MM.1S (cell line): Measurements from ENCODE around the gene MASP1.

ENCODE experiments used
- EZH2 ChIP-seq: fragments of 300-600 bp; sonication (generic); optimal IDR thresholded peaks from 2 replicates; pipeline ENCODE3; 2017; ENCODE audit warnings: low read depth, mild to moderate bottlenecking, antibody characterized with exemption, low read length, mixed read lengths
- EZH2phosphoT487 ChIP-seq: fragments of 300-600 bp; sonication (generic); IDR thresholded peaks from 2 replicates; pipeline ENCODE4 v1.6.1; 2018; ENCODE audit warnings: antibody characterized with exemption, low read length
- TF ChIP-seq, protein P1 (sequence below): fragments of 300-600 bp; sonication (generic); IDR thresholded peaks from 2 replicates; pipeline ENCODE4 v1.5.1; 2016; ENCODE audit warnings: antibody characterized with exemption, low read length, mixed read lengths

DNA sequence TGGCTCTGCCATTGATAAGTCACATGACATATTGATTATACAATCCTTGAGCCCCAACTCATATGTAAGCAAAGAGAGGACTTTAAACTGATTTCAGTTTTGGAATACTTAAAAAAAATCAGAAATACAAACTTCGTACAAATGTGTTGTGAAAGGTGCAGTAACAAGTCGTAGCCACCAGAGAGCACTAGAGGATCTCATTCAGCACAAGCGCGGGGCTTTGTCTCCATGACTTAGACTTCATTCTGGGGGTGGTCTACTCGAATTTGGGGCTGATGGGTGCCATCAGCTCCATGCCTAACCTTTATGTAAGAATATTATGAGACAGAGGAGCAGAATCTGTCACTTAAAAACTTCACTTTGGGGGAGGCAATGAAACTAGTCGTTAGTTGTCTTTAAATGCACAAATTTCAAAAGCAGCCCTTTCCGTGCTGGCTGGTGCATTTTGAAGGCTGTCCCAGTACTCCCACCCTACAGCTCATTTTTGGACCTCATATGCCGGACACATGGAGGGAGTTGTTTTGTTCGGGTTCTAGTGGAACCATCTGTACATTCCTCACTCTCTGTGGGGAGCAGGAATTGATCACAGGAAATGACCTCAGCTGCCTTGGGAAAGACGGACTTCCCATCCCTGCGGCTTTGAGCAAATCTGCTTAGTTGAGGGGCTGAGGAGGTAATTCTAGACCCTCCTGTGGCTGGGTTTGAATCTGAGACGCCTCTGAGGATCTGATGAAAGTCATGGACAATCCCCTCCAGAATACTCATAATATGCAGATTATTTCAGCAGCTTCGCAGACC, 27.5 kb upstream of the MASP1 start:
- TF ChIP-seq, protein P1, sequence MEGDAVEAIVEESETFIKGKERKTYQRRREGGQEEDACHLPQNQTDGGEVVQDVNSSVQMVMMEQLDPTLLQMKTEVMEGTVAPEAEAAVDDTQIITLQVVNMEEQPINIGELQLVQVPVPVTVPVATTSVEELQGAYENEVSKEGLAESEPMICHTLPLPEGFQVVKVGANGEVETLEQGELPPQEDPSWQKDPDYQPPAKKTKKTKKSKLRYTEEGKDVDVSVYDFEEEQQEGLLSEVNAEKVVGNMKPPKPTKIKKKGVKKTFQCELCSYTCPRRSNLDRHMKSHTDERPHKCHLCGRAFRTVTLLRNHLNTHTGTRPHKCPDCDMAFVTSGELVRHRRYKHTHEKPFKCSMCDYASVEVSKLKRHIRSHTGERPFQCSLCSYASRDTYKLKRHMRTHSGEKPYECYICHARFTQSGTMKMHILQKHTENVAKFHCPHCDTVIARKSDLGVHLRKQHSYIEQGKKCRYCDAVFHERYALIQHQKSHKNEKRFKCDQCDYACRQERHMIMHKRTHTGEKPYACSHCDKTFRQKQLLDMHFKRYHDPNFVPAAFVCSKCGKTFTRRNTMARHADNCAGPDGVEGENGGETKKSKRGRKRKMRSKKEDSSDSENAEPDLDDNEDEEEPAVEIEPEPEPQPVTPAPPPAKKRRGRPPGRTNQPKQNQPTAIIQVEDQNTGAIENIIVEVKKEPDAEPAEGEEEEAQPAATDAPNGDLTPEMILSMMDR, result peak; percentile 99
- no peak for TF ChIP-seq EZH2
- no peak for TF ChIP-seq EZH2phosphoT487
